ENCODE results near the gene PPARD. TPM values are rescaled to one million over a fixed set of nuclear protein-coding genes. Genes with fewer than 3 reads are reported as not detected.

Gene PPARD
- 9.9 and 13.0 TPM in 2 replicates for total RNA-seq

GRCh38 chr6:35342258-35343091 lies at the start of gene PPARD:
Gene PPARD, plus strand, starts transcription at chr6:35342558. Its CDS starts 68,530 bp downstream, at chr6:35411088.

GRCh38 chr6:35297601-35298481 lies 44.5 kb upstream of the PPARD start, which contains the start of gene DEF6:
Gene DEF6, plus strand, starts transcription at chr6:35297818. Its CDS starts 39 bp downstream, at chr6:35297857.

GRCh38 chr6:35452183-35453090 lies 110.1 kb downstream of the PPARD start, which contains the start of gene FANCE:
Gene FANCE, plus strand, starts transcription at chr6:35452338. Its CDS starts 208 bp downstream, at chr6:35452546.

GRCh38 chr6:35468181-35468979 lies 126.0 kb downstream of the PPARD start, which contains the start of gene RPL10A:
Gene RPL10A, plus strand, starts transcription at chr6:35468401. Its CDS starts 34 bp downstream, at chr6:35468435.

Other genes with a start within 250 kb of the PPARD start
- gene TCP11, start 201.2 kb upstream of the PPARD start, total RNA-seq = 0.39 TPM in 1 of 2 replicates, not detected in the other
- gene SCUBE3, start 128.6 kb upstream of the PPARD start, total RNA-seq = 2.1 and 2.9 TPM in 2 replicates
- 10.6 and 18.8 TPM in 2 replicates for gene ZNF76, start 82.8 kb upstream of the PPARD start, total RNA-seq
- 0.44 and 0.50 TPM in 2 replicates for gene DEF6, start 44.7 kb upstream of the PPARD start, total RNA-seq
- 2.3 and 3.1 TPM in 2 replicates for gene FANCE, start 109.8 kb downstream of the PPARD start, total RNA-seq
- gene RPL10A, start 125.8 kb downstream of the PPARD start, total RNA-seq = 1,533 and 1,722 TPM in 2 replicates
- gene TEAD3, start 154.5 kb downstream of the PPARD start, total RNA-seq = 11.6 and 12.7 TPM in 2 replicates
- not detected in 2 replicates for gene TULP1, start 170.3 kb downstream of the PPARD start, total RNA-seq

All from cardiac ventricle fibroblast (primary cell).